COLO829 (cell line): Measurements from ENCODE around the gene MBD5.

Experiments used
- DNase-seq: peaks from one replicate; pipeline ENCODE4 v3.0.0; 2012; ENCODE audit warnings: low spot score

Gene MBD5

GRCh38 chr2:148124271-148124670 is 103.4 kb downstream of the MBD5 start:
- DNase-seq, result no peak

- no peak for DNase-seq
Measured at GRCh38 chr2:148130581-148130980, 109.7 kb downstream of the MBD5 start.

DNA sequence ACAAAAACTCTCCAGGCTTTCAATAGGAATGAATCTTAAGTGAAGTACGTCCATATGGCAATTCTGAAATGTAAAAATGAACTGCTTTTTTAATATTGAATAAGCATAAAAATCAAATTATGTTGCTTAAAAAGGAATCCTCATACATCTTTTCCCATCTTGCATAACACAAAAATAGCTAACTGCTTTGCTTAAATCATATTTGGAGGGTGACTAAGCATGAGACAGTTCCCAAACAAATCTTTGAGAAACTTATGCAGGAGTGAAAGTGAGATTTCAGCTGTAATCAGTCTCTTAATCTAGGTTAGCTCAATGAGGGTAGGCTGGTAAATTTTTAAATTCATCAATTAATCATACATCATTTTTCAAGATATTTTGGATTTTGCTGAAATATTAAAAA is 111.5 kb downstream of the MBD5 start:
- no peak for DNase-seq

DNA sequence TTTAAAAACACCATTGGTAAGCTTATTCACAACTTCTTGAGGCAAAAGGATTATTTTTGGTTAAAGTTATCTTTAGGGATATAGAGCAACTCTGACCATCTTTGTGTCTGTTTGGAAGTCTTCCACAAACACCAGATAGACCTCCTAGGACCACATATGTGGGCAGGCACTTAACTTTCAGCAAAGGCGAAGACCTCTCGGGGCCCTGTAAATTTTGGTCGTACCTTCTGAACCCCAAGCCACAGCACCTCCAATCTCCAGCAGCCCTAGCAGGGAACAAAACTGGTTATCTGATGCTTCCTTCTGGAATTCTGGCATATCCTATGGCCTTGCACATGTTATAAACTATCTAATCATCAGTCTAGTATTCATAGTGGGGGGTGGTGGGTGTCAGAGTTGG is 114.8 kb downstream of the MBD5 start:
- no peak for DNase-seq

DNA sequence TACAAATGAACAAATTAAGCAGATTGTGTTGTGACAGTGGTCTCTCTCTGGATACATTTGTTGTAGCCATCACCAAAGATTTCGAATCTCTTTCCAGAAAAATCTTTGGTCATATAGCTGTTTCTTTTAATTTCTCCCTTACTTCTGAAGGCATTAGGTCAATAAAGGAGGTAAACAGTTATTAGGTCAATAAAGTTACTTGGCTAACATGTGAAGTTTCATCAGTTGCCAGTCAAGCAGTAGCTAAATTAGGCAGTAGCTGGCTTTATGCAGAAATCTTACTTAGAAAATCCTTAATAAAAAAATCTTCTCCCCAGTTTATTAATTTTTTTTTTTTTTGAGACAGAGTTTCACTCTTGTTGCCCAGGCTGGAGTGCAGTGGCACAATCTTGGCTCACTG is 115.5 kb downstream of the MBD5 start:
- DNase-seq, result no peak

GRCh38 chr2:148161909-148162435 is 141.1 kb downstream of the MBD5 start:
- DNase-seq, result no peak

GRCh38 chr2:148162871-148163270 is 142.0 kb downstream of the MBD5 start:
- no peak for DNase-seq

GRCh38 chr2:148165975-148166374 is 145.1 kb downstream of the MBD5 start:
- no peak for DNase-seq

DNA sequence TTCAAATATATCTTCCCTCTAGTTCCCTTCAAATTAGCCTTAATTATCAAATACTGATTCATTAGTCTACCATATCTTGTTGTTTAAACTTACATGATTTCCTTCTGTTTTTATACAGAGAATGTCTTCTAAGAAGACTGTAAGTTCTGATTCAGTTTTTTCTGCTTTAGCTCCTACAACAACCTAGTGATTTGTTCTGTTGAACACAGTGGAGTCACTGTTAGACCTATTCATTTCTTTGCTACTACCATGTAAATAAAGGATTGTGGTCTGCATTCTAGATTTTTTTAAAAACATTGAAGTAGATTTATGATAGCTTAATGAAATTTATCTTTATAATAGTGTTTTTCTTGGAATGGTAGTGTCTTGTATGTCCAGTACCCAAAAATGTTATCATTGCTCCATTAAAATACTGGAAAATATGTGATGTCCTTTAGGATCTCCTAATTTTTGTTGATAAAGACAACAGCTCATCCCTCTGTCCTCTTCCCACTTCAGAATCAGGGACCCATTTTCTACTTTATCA is 146.4 kb downstream of the MBD5 start:
- peak; percentile 71 for DNase-seq

GRCh38 chr2:148167855-148168254 is 147.0 kb downstream of the MBD5 start:
- DNase-seq, result no peak

GRCh38 chr2:148172131-148172753 is 151.4 kb downstream of the MBD5 start:
- DNase-seq, result no peak

DNA sequence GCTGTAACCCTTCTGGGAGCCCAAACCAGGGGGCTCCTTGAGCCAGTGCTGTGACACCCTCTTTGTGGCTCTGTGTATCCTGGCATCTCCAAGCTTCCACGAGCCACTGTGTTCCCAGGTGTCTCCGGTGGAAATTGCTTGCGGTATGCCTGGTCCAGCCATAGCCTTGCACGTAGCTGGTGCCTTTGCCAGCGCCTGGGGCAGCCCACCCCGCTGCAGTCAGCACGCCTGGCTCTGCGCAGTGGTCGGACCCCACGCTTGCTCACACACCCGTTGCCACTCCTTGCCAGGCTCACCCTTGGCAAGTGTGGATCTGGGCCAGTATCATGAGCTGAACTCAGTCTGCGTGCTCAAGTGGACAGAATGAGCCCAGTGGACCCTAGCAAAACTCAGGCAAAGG is 152.3 kb downstream of the MBD5 start:
- DNase-seq, result no peak

DNA sequence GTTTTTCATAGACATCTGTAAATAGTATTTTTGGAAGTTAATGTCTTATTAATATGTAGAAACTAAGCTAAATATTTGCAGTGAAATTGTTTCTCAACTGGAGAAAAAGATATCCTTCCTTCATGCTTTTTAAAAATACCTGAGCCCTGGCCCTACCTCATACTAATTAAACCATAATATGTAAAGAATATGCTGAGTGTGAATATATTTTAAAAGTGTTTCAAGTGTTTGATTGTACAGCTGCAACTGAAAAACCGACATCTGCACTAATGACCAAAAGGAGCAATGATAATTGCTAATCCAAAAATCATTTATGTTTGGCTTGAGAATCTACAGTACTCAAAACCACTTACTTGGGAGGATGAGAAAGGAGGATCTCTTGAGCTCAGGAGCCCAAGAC is 156.7 kb downstream of the MBD5 start:
- no peak for DNase-seq

DNA sequence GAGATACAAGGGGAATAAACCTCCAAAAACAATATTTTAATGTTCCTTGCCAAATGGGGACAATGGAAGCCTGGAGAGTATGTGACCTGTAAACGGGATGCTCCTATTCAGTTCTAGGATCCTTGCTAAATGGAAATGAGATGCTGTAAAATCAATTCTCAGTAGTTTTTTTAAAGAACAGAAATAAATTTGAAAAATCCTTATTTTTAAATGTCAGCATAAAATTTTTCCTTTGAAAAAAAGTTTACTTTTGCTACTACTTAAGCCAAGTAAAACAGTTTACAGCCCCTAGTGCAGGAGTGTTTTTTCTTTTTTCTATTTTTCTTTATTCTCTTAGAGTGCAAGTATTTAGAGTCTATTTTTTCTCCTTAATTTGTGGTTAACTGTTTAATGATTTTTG is 158.8 kb downstream of the MBD5 start:
- DNase-seq, result no peak

DNA sequence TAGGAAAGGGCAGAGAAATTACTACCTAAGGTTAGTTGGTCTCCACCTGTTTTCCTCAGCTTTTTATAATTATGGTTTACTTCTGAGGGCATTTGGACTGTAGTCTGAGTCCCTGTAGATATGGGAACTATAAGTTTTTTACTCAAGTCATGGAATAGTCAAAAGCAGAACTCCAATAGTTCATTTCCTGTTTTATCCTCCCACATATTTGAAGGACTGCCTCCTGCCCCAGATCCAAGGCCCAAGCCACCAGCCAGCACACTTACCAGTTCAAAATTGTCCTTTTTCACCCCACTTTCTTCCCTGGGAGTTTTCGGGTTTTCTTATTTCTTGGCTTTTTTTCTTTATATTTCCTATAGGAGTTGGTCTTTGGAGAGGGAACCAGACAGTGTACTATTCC is 164.1 kb downstream of the MBD5 start:
- no peak for DNase-seq

DNA sequence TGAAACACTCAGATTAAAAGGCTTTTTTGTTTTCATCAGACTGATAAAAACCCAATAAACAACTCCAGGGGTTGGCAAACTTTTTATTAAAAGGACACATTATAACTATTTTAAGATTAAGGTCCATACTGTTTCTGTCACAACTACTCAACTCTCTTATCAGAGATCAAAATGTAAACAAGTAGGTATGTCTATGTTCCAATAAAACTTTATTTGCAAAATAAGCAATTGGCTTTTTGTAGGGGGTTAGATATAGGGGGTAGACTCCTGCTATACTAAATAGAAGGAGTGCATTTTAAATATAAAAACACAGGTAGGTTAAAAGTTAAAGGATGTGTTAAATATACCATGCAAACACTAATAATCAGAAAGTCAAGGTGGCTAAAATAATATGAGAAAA is 174.0 kb downstream of the MBD5 start:
- DNase-seq, result no peak

- DNase-seq, result peak; percentile 4
Measured at GRCh38 chr2:148201075-148202004, 180.4 kb downstream of the MBD5 start.

DNA sequence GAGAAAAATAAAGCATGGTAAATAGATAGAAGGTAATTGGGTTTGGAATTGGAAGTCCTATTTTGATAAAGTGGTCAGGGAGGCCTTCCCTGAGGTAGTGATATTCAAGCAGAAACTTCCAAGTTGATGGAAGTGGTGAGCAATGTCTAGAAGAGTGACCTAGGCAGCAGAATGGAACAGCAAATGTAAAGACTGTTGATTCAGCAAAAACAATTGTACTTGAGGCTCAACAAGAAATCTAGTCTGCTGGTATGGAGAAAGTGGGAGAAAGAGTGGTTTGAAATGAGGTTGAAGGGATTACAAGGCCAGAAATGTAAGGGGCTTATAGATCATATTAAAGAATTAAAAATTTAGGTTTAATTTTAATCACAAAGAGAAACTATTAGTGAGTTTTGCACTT is 181.3 kb downstream of the MBD5 start:
- no peak for DNase-seq

- DNase-seq, result no peak
Measured at GRCh38 chr2:148207111-148207510, 186.2 kb downstream of the MBD5 start.

- no peak for DNase-seq
Measured at GRCh38 chr2:148209603-148210002, 188.7 kb downstream of the MBD5 start.

DNA sequence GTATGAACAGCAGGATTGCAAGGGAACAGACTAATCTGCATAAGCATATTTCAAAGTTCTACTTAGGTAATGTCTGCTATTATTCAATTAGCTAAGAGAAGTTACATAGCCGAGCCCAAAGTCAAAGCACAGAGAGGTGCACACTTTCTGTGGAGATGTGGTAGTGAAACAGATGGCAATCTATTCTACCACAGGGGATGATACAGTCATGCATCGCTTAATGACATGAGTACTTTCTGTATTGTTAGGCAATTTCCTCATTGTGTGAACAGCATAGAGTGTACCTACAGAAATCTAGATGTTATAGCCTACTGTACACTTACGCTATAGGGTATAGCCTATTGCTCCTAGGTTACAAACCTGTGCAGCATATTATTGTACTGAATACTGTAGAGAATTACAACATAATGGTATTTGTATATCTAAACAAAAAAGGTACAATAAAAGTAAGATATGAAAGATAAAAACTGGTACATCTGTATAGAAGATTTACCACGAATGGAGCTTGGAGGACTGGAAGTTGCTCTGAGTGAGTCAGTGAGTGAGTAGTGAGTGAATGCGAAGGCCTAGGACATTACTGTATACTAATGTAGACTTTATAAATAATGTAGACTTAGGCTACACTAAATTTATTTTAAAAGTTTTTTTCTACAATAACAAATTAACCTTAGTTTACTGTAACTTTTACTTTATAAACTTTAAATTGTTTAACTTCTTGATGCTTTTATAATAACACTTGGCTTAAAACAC is 197.6 kb downstream of the MBD5 start:
- no peak for DNase-seq

DNA sequence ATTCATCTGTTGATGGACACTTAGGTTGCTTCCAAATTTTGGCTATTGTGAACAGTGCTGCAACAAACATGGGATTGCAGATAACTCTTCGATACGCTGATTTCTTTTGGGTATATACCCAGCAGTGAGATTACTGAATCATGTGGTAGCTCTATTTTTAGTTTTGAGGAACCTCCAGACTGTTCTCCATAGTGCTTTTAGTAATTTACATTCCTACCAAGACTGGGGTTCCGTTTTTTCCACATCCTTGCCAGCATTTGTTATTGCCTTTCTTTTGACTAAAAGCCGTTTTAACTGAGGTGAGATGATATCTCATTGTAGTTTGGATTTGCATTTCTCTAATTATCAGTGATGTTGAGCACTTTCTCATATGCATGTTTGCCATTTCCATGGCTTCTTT is 200.3 kb downstream of the MBD5 start:
- no peak for DNase-seq
